Suprapubic skin (tissue), 4 donors: ENCODE results near the gene TRIM2. TPM values are rescaled to one million over a fixed set of nuclear protein-coding genes. Genes with fewer than 3 reads are reported as not detected.
A peak's percentile ranks its signal among the peaks of the same experiment; 100 is the strongest.

Experiments
- DNase-seq, 2 donors: peaks; one replicate each; pipeline ENCODE4 v3.0.0-alpha.2; 2019; ENCODE audit warnings: low spot score in 2 of 2
- H3K27ac ChIP-seq: fragments of 200-600 bp; sonication (generic); one replicate; pipeline ENCODE4 v1.5.1; 2019
- H3K27me3 ChIP-seq: fragments of 200-600 bp; sonication (generic); one replicate; pipeline ENCODE4 v1.5.1; 2019
- H3K36me3 ChIP-seq: fragments of 200-600 bp; sonication (generic); one replicate; pipeline ENCODE4 v1.5.1; 2019
- H3K4me1 ChIP-seq: fragments of 200-600 bp; sonication (generic); one replicate; pipeline ENCODE4 v1.5.1; 2019
- H3K4me3 ChIP-seq: fragments of 200-600 bp; sonication (generic); one replicate; pipeline ENCODE4 v1.5.1; 2019; ENCODE audit warnings: mild to moderate bottlenecking
- H3K9me3 ChIP-seq: fragments of 200-600 bp; sonication (generic); one replicate; pipeline ENCODE4 v1.5.1; 2019
- CTCF ChIP-seq, 2 donors: fragments of 200-600 bp in 1 of 2; fragments of 450-650 bp in 1 of 2; sonication (generic) in 1 of 2; IDR thresholded peaks; one replicate each; pipeline ENCODE4 v1.5.1; 2016 to 2019; ENCODE audit warnings: antibody characterized with exemption in 2 of 2, mild to moderate bottlenecking in 1 of 2, moderate library complexity in 1 of 2
- EP300 ChIP-seq: sonication (generic); formaldehyde crosslinking; IDR thresholded peaks from one replicate; pipeline ENCODE4 v1.6.1; 2017; ENCODE audit warnings: antibody characterized with exemption
- POLR2A ChIP-seq, 2 donors: fragments of 450-650 bp; IDR thresholded peaks; one replicate each; pipeline ENCODE4 v1.6.1; 2017; ENCODE audit warnings: antibody characterized with exemption in 2 of 2, mild to moderate bottlenecking in 2 of 2, moderate library complexity in 2 of 2
- POLR2AphosphoS5 ChIP-seq, 3 donors: sonication (generic); formaldehyde crosslinking; IDR thresholded peaks; one replicate each; pipeline ENCODE4 v1.6.1; 2017; ENCODE audit warnings: antibody characterized with exemption in 3 of 3
- WGBS: methylation state at CpG from one replicate; pipeline ENCODE4 v1.1.5; 2018; 5-methylcytosine and 5-hydroxymethylcytosine counted together
- total RNA-seq, 4 donors: library from RNA; depleted of rRNA; stranded (reverse); fragments of >200 nt; gene quantifications; one replicate each; pipeline ENCODE4 v1.1.0, GENCODE V29; 2016

TRIM2 gene
- total RNA-seq, 4 donors from 2014 or later = 17.3 to 45.1 (median 37.5) TPM

- peaks cover 37% of the 10 kb centered on the region for H3K4me1 ChIP-seq
- H3K27ac ChIP-seq = peak overlapping the region; percentile 85
- no peak for TF ChIP-seq POLR2AphosphoS5 (IDR thresholded peaks at IDR 0.05)
- TF ChIP-seq EP300 = no peak
- TF ChIP-seq CTCF (IDR thresholded peaks at IDR 0.05) = no peak
- TF ChIP-seq POLR2A (IDR thresholded peaks at IDR 0.05) = no peak
- H3K36me3 ChIP-seq = no peaks in the 10 kb centered on the region
- no peaks in the 10 kb centered on the region for H3K9me3 ChIP-seq
- DNase-seq = peak; percentile 78 to 83
- 41% methylated on average over 11 of the region's 30 CpGs for WGBS
- H3K4me3 ChIP-seq = peak overlapping the region; percentile 62
- H3K27me3 ChIP-seq = no peaks in the 10 kb centered on the region
Observed at GRCh38 chr4:153221783-153222706, 17.8 kb downstream of the TRIM2 start.

DNA sequence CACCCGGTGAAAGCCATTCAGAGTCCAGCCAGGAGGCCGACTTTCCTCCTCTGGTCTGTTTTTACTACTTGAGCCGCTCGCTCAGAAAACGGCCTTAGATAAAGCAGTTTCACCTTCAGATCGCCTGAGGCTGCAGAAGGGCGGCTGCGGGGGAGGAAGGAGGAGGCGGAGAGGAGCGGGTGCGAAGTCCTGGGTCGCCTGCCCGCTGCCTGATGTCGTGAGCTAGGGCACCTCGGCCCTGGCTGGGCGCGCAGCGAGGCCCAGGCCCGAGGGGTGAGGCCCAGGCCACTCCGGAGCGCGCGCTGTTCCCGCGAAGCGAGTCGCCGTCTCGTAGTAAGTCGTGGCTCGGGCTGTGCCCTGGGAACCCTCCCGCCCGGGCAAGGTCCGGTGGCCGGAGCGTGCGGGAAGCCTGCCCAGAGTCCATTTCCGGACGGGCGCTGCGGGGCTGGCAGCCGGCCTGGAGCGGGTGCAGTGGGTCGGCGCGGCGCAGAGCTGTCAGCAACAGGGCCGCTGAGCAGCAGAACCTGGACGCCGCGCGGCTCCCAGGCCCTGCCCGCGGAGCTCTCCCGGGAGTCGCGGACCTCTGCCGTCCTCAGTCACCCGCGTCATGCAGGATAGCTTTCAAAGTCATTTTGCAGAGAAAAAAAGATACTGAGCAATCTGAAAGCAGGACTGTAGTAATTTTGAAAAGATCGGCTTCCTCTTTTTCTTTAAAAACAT, 18.6 kb downstream of the TRIM2 start:
- WGBS = under 1% methylated on average over 16 of the region's 61 CpGs
- Histone ChIP-seq H3K27me3 (no peaks in the 10 kb centered on the region), H3K4me1 (peaks cover 37% of the 10 kb centered on the region), H3K9me3 (no peaks in the 10 kb centered on the region), H3K27ac (peak overlapping the region; percentile 85), H3K36me3 (no peaks in the 10 kb centered on the region), H3K4me3 (peak overlapping the region; percentile 62)
- TF ChIP-seq CTCF (IDR thresholded peaks at IDR 0.05) (no peak), POLR2A (IDR thresholded peaks at IDR 0.05) (no peak), EP300 (no peak), POLR2AphosphoS5 (IDR thresholded peaks at IDR 0.05) (no peak)
- peak; percentile 74 to 80 for DNase-seq

GRCh38 chr4:153223427-153223801, 19.2 kb downstream of the TRIM2 start:
- no peaks in the 10 kb centered on the region for H3K36me3 ChIP-seq
- peaks cover 37% of the 10 kb centered on the region for H3K4me1 ChIP-seq
- H3K4me3 ChIP-seq = peak overlapping the region; percentile 62
- H3K9me3 ChIP-seq = no peaks in the 10 kb centered on the region
- peak overlapping the region; percentile 85 for H3K27ac ChIP-seq
- TF ChIP-seq EP300 = no peak
- TF ChIP-seq POLR2AphosphoS5 (IDR thresholded peaks at IDR 0.05) = no peak
- TF ChIP-seq POLR2A (IDR thresholded peaks at IDR 0.05) = no peak
- no peak for TF ChIP-seq CTCF (IDR thresholded peaks at IDR 0.05)
- no peak for DNase-seq
- 9% methylated on average over 9 of the region's 9 CpGs for WGBS
- no peaks in the 10 kb centered on the region for H3K27me3 ChIP-seq

DNA sequence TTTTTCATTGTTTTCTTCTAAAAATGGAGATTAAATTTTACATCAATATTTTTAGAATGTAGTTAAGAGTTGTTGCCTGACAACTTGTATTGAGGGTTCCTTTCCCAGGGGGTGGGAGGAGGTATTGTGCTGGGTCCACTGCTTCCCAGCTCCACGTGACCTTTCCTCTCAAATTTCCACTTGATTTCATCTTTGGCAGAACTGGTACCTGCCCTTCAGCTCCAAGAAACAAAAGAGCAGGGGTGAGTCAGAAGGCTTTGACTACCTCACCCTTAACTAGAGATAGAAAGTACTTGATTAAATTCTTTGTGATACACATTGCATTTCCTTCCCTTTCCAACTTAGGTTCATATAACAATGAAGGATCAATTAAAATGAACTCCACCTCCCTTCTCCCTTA, 19.7 kb downstream of the TRIM2 start:
- H3K4me1 ChIP-seq = peaks cover 37% of the 10 kb centered on the region

More for the DNA sequence above, 19.7 kb downstream of the TRIM2 start:
- TF ChIP-seq POLR2AphosphoS5 (IDR thresholded peaks at IDR 0.05) (no peak), CTCF (IDR thresholded peaks at IDR 0.05) (no peak), EP300 (no peak), POLR2A (IDR thresholded peaks at IDR 0.05) (no peak)
- Histone ChIP-seq H3K36me3 (no peaks in the 10 kb centered on the region), H3K27ac (peak overlapping the region; percentile 85), H3K27me3 (no peaks in the 10 kb centered on the region), H3K4me3 (peak overlapping the region; percentile 62), H3K9me3 (no peaks in the 10 kb centered on the region)
- no peak for DNase-seq
- WGBS = 15% methylated on average over 1 of the region's 1 CpG
